Liver (tissue), 9 donors: ENCODE data around the gene GALNT9. TPM values are rescaled to one million over a fixed set of nuclear protein-coding genes. Genes with fewer than 3 reads are reported as not detected.

ENCODE experiments used
- DNase-seq: peaks from one replicate; pipeline ENCODE4 v3.0.0-alpha.2; 2017; ENCODE audit warnings: low spot score
- H3K27ac ChIP-seq, 2 donors: one replicate each; pipeline ENCODE4 v1.7.0; 2013; ENCODE audit warnings: inconsistent platforms in 2 of 2, low read length in 2 of 2, control low read depth in 1 of 2, low read depth in 1 of 2, mild to moderate bottlenecking in 1 of 2
- H3K27me3 ChIP-seq, 4 donors: one replicate each; pipeline versions ENCODE4 v1.6.1 to v1.7.0; 2013; ENCODE audit warnings: low read length in 3 of 4, inconsistent platforms in 1 of 4, mild to moderate bottlenecking in 1 of 4, moderate library complexity in 1 of 4; ENCODE audit not compliant: control insufficient read depth in 4 of 4, insufficient read depth in 4 of 4
- H3K36me3 ChIP-seq, 4 donors: one replicate each; pipeline versions ENCODE4 v1.6.1 to v1.7.0; 2013; ENCODE audit warnings: low read length in 3 of 4, mild to moderate bottlenecking in 3 of 4, low read depth in 1 of 4, moderate library complexity in 1 of 4; ENCODE audit not compliant: control insufficient read depth in 4 of 4, insufficient read depth in 3 of 4
- H3K4me1 ChIP-seq, 4 donors: one replicate each; pipeline versions ENCODE4 v1.6.1 to v1.7.0; 2013; ENCODE audit warnings: low read length in 3 of 4, mild to moderate bottlenecking in 3 of 4, moderate library complexity in 1 of 4; ENCODE audit not compliant: control insufficient read depth in 4 of 4, insufficient read depth in 4 of 4
- H3K4me3 ChIP-seq, 3 donors: one replicate each; pipeline versions ENCODE4 v1.6.1 to v1.7.0; 2013; ENCODE audit warnings: low read length in 3 of 3, control low read depth in 1 of 3, low read depth in 1 of 3, mild to moderate bottlenecking in 1 of 3
- H3K9ac ChIP-seq, 2 donors: one replicate each; pipeline ENCODE4 v1.7.0; 2013; ENCODE audit warnings: low read length in 2 of 2, mild to moderate bottlenecking in 2 of 2, moderate library complexity in 2 of 2, control low read depth in 1 of 2, low read depth in 1 of 2
- H3K9me3 ChIP-seq, 4 donors: one replicate each; pipeline versions ENCODE4 v1.6.1 to v1.7.0; 2013; ENCODE audit warnings: low read length in 3 of 4; ENCODE audit not compliant: control insufficient read depth in 4 of 4
- ATF3 ChIP-seq: IDR thresholded peaks from 2 replicates; pipeline ENCODE4 v1.6.1; 2016; ENCODE audit warnings: antibody characterized with exemption
- FOXA1 ChIP-seq: IDR thresholded peaks from 2 replicates; pipeline ENCODE4 v1.6.1; 2016; ENCODE audit warnings: antibody characterized with exemption
- JUND ChIP-seq, 2 donors: IDR thresholded peaks; 2 replicates each; pipeline ENCODE4 v1.6.1; 2016; ENCODE audit warnings: antibody characterized with exemption in 2 of 2
- NR2F2 ChIP-seq: IDR thresholded peaks from 2 replicates; pipeline ENCODE4 v1.6.1; 2016; ENCODE audit warnings: antibody characterized with exemption
- RAD21 ChIP-seq, 2 donors: IDR thresholded peaks; 2 replicates each; pipeline ENCODE4 v1.6.1; 2016; ENCODE audit warnings: antibody characterized with exemption in 2 of 2, mild to moderate bottlenecking in 2 of 2
- REST ChIP-seq: IDR thresholded peaks from 2 replicates; pipeline ENCODE4 v1.6.1; 2016; ENCODE audit warnings: antibody characterized with exemption, mild to moderate bottlenecking
- RXRA ChIP-seq, 2 donors: IDR thresholded peaks; 2 replicates each; pipeline ENCODE4 v1.6.1; 2017 to 2018; ENCODE audit warnings: antibody characterized with exemption in 2 of 2, mild to moderate bottlenecking in 1 of 2
- YY1 ChIP-seq: IDR thresholded peaks from 2 replicates; pipeline ENCODE4 v1.6.1; 2016; ENCODE audit warnings: antibody characterized with exemption, mild to moderate bottlenecking
- ZBTB33 ChIP-seq: IDR thresholded peaks from 2 replicates; pipeline ENCODE4 v1.6.1; 2016; ENCODE audit warnings: antibody characterized with exemption
- WGBS: extraction: QIAGEN DNeasy Blood & Tissue Kit; methylation state at CpG from one replicate; pipeline ENCODE4 v1.1.7; 2013; 5-methylcytosine and 5-hydroxymethylcytosine counted together
- polyA plus RNA-seq, 2 donors: library from polyadenylated mRNA; stranded (reverse) in 1 of 2; unstranded in 1 of 2; fragments of 200-250 nt in 1 of 2; fragments of >200 nt in 1 of 2; fragmentation: Nextera tagmentation in 1 of 2; extraction: Ambion mirVana in 1 of 2; gene quantifications; one replicate each; pipeline versions ENCODE4 v1.2.1 to v1.2.3, GENCODE V29; 2013 to 2015
- total RNA-seq, 2 donors: library from RNA; depleted of rRNA; stranded (reverse); fragments of >200 nt; gene quantifications; one replicate each; pipeline ENCODE4 v1.2.3, GENCODE V29; 2014
- donor health status: healthy.
- donor health status: healthy.
- donor health status: healthy.
- donor health status: healthy.
- donor health status: healthy.

The GALNT9 gene
- total and polyA plus RNA-seq, 4 donors = 0.05 to 0.25 (median 0.09) TPM; not detected in 1

- TF ChIP-seq REST (no peak), YY1 (no peak), ATF3 (no peak)
These were observed 150.5 kb downstream of the GALNT9 start (continued) for GRCh38 chr12:132178801-132179401.

GRCh38 chr12:132178316-132178715 is 151.1 kb downstream of the GALNT9 start:
- WGBS = 42% methylated on average over 8 of the region's 8 CpGs
- DNase-seq = no peak
- Histone ChIP-seq H3K9ac (no peak overlapping the region), H3K27ac (no peak overlapping the region), H3K4me1 (no peaks in the 10 kb centered on the region), H3K36me3 (no peaks in the 10 kb centered on the region), H3K4me3 (no peak overlapping the region), H3K27me3 (peaks cover 0 to 6% (median 3%) of the 10 kb centered on the region in 4 donors), H3K9me3 (peaks cover 0 to 3% (median 0%) of the 10 kb centered on the region in 4 donors)
- TF ChIP-seq FOXA1 (no peak), RAD21 (IDR thresholded peaks at IDR 0.05) (no peak)

- TF ChIP-seq RXRA (IDR thresholded peaks at IDR 0.05) (no peak), ZBTB33 (no peak), JUND (IDR thresholded peaks at IDR 0.05) (no peak), NR2F2 (no peak), FOXA1 (no peak)
- H3K36me3 ChIP-seq = no peaks in the 10 kb centered on the region
- H3K27ac ChIP-seq = no peak overlapping the region
- no peaks in the 10 kb centered on the region for H3K9me3 ChIP-seq
- H3K9ac ChIP-seq = no peak overlapping the region
- H3K4me3 ChIP-seq = no peak overlapping the region
- no peak for DNase-seq
- WGBS = 73% methylated on average over 25 of the region's 25 CpGs
- no peaks in the 10 kb centered on the region for H3K4me1 ChIP-seq
- H3K27me3 ChIP-seq = peaks cover 0 to 6% (median 3%) of the 10 kb centered on the region in 4 donors
These were observed 152.4 kb downstream of the GALNT9 start for GRCh38 chr12:132176920-132177551.
